Lower leg skin (tissue), 3 donors: Measurements from ENCODE around the gene STPG3.

Experiments used
- POLR2A ChIP-seq, 2 donors: fragments of 450-650 bp; IDR thresholded peaks; one replicate each; pipeline ENCODE4 v1.6.1; 2016 to 2017; ENCODE audit warnings: antibody characterized with exemption in 2 of 2, mild to moderate bottlenecking in 1 of 2, moderate library complexity in 1 of 2
- TF ChIP-seq, protein P1 (sequence below), 3 donors: fragments of 450-650 bp; IDR thresholded peaks; one replicate each; pipeline ENCODE4 v1.5.1; 2016; ENCODE audit warnings: antibody characterized with exemption in 3 of 3, mild to moderate bottlenecking in 3 of 3, moderate library complexity in 2 of 3

DNA sequence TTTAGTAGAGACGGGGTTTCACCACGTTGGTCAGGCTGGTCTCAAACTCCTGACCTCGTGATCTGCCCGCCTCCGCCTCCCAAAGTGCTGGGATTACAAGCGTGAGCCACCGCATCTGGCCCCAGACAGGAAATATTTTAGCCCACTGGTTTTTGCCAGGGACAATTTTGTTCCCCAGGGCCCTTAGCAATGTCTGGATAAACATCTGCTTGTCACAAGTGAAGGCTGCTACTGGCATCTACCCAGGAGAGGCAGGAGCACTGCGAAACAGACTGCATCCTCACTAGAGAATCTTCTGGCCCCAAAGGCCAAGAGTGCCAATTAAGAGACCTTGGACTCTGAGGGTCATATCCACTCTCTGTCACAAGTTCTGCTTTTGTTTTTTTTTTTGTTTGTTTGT lies 48.1 kb upstream of the STPG3 start:
- TF ChIP-seq POLR2A (IDR thresholded peaks at IDR 0.05) = no peak
- TF ChIP-seq, protein P1, sequence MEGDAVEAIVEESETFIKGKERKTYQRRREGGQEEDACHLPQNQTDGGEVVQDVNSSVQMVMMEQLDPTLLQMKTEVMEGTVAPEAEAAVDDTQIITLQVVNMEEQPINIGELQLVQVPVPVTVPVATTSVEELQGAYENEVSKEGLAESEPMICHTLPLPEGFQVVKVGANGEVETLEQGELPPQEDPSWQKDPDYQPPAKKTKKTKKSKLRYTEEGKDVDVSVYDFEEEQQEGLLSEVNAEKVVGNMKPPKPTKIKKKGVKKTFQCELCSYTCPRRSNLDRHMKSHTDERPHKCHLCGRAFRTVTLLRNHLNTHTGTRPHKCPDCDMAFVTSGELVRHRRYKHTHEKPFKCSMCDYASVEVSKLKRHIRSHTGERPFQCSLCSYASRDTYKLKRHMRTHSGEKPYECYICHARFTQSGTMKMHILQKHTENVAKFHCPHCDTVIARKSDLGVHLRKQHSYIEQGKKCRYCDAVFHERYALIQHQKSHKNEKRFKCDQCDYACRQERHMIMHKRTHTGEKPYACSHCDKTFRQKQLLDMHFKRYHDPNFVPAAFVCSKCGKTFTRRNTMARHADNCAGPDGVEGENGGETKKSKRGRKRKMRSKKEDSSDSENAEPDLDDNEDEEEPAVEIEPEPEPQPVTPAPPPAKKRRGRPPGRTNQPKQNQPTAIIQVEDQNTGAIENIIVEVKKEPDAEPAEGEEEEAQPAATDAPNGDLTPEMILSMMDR (IDR thresholded peaks at IDR 0.05) = no peak
